HL-60/S4 treated with retinoic acid at 250 ng/mL for 4 days and 3 days (cell line): ENCODE data around the gene HCRT.
"Not testable (repeated sequence)": the region's sequence is repeated elsewhere in the genome, so short reads cannot be mapped to it uniquely, and the experiment has no call there.

Experiments
- in situ Hi-C: fragments of 300-500 bp; cut with MboI; formaldehyde crosslinking; loops from 2 replicates; pipeline ENCODE4 v1.7.0; 2022; ENCODE audit warnings: low sequenced_read_pairs

Gene HCRT

GRCh38 chr17:42141382-42141781 lies 43.9 kb downstream of the HCRT start:
- in situ Hi-C loops = no loop called here

- in situ Hi-C loops = not testable (repeated sequence)
These were observed 44.6 kb downstream of the HCRT start for GRCh38 chr17:42140690-42141089.

DNA sequence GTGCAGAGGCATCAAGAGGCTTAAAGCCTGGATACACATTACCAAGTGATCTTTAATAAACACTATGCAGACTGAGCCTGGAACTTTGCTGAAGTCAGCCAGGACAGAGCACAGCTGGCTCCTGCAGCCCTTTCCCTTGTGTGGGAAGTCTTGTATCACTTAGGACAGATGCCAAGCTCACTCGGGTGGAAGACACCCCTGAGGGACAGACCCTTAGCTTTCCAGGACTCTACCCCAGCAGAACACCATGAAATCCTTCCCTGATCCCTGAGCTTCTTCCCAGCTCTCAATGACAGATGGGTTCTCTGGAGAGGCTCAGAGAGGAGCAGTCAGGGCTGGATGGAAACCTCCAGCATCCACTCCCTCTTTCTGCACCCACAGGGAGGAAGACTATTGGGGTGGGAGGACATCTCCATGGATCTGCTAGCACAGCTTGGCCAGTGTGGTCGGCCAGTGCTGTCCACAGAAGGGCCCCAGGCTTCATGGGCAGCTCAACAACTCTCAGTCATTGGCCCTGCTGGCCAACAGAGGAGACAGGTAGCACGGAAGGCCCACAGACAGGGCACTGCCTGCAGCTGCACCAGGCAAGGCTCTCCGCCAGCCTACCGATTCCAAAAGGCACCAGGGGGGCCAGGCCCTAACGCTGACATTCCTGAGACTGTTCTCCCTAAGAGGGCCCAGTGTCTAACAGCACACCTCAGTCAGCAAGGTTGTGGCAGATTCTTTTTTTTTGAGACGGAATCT lies 46.3 kb downstream of the HCRT start:
- in situ Hi-C loops = no loop called here

DNA sequence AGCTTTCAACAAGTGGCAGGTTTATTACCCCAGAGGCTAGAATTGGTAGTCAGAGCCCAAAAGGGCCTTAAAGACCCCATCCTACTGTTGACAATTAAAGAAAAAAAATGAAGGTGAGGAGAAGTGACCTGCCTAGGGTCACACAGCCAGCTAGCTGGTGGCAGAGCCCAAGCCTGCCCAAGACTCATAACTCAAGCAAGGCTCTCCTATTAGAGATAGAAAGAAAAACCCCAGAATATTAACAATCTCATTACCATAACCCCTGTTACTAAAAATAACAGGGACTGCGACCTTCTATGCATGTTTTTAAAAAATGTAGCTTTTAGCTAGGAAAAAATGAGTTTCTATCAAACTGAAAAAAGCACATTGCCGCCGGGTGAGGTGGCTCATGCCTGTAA lies 48.6 kb downstream of the HCRT start:
- in situ Hi-C loops = no loop called here

DNA sequence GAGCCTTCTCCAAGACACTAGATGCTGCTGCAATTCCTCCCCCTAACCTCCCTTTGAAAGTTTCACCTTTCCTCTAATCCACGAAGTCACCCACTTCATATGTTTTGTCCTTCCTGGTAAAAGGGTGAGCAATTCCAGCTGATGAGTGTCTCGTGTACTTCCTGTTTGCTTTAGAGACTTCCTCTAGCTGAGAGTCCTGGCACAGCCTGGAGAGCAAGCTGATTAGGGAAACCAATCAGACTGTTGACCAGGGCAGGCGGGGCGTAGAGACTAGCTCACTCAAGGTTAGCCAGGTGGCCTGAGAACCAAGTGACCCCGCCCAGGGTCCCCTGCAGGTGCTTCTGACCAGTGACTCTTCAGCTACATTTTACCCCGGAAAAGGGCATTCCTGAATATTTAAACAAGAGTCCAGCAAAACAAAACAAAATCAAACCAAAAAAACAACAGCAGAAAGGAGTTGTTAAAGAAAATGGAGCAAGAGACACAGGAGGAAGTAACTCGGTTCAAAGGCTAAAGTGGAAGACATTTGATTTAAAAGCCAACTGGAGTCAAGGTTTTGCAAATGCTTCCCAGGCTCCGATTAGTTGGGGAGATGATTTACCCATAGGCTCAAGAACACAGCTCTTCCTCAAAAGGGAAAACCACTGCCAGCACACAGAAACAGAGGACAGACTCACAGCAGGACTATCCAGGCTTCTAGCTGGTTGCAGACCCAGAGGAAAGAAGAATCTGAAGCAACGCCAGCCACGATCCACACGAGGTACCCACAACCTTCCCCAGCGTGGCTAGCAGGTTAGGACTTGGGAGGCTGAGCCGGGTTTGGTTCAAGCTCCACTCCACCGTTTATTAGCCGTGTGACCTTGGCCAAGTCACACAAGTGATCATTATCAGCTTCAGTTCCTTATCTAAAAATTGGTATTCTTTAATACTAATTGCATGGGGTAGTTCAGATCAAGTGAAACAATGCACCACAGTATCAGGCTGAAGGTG lies 49.3 kb downstream of the HCRT start:
- in situ Hi-C loops = no loop called here

DNA sequence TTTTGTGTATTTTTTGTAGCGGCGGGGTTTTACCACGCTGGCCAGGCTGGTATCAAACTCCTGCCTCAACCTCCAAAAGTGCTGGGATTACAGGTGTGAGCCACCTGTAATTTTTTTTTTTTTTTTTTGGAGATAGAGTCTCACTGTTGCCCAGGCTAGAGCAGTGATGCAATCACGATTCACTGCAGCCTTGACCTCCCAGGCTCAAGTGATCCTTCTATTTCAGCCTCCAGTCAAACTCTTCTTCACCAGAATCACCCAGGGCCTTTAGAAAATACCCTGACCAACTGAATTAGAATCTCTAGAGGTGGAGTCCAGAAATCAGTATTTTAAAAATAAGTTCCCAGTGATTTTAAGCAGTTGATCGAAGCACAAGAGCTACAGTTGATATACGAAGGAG lies 50.1 kb downstream of the HCRT start:
- in situ Hi-C loops = no loop called here
